Cardiac fibroblast (primary cell): ENCODE data around the gene C14orf132.

ENCODE experiments used
- DNase-seq, 2 donors: peaks; one replicate each; pipeline versions ENCODE4 v3.0.0 to v3.0.0-alpha.2; 2010; ENCODE audit warnings: low read depth in 2 of 2
- H3K4me3 ChIP-seq, 2 donors: replicated peaks in 1 of 2; 1 replicate in 1 of 2; 2 replicates in 1 of 2; pipeline ENCODE4 v1.5.1; 2011; ENCODE audit warnings: low read depth in 2 of 2, low read length in 2 of 2, mild to moderate bottlenecking in 2 of 2, moderate library complexity in 1 of 2
- CTCF ChIP-seq: IDR thresholded peaks from one replicate; pipeline ENCODE4 v1.5.1; 2011; ENCODE audit warnings: low read depth, mild to moderate bottlenecking, low read length, inconsistent platforms

The C14orf132 gene

GRCh38 chr14:96096639-96097610, 57.8 kb downstream of the C14orf132 start:
- DNase-seq = no peak
- no peak overlapping the region for H3K4me3 ChIP-seq
- TF ChIP-seq CTCF = no peak

GRCh38 chr14:96097752-96098151, 58.6 kb downstream of the C14orf132 start:
- H3K4me3 ChIP-seq = no peak overlapping the region
- DNase-seq = no peak
- no peak for TF ChIP-seq CTCF

- peak; percentile 87 for TF ChIP-seq CTCF
- H3K4me3 ChIP-seq = no peak overlapping the region
- DNase-seq = peak; percentile 71 to 78
Observed at GRCh38 chr14:96098309-96098998, 59.3 kb downstream of the C14orf132 start.

GRCh38 chr14:96098999-96099335, 59.8 kb downstream of the C14orf132 start:
- no peak for TF ChIP-seq CTCF
- H3K4me3 ChIP-seq = no peak overlapping the region
- DNase-seq = no peak

DNA sequence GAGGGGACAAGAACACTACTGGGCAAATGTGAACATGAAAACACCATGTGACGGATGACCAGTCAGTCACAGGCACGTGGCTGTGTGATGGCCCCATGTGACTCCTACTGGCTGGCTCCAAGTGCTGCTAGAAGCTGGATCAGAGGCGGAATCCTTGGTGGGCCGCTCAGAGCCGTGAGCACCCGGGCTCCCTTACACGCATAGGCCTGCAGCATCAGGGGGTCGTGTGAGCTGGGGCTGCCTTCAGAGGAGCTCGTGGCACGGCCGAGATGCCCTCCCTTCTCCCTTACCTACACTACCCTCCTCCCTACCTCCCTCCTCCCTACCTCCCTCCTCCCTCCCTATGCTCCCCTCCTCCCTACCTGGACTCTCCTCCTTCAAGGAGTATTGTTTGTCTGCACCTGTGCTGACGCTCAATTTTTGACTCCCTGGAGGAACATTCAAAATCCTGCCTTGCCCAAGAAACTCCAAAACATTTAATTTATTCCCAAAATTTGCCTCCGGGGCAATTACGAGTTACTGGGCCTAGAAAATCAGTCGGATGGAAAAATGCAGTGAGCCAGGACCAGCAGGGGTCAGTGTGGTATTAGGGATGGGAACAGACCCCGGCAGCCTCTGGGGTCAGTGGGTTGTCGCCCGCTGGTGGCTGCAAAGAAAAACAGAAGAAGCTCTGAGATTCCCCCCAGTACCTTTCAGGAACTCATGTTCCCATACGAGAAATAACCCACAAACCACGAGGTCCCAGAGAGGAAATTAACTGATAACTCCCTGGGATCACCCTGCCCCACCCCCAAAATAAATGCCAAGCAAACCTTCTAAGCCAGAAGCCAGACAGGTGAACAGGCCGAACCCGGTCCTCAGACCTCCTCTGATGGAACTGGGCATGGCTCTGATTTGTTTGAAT, 61.3 kb downstream of the C14orf132 start:
- peak; percentile 83 for TF ChIP-seq CTCF
- H3K4me3 ChIP-seq = no peak overlapping the region
- peak; percentile 80 to 86 for DNase-seq

- DNase-seq = peak in 1 of 2 donors; percentile 60
- no peak for TF ChIP-seq CTCF
Observed at GRCh38 chr14:96102081-96102856, 63.1 kb downstream of the C14orf132 start.

More at GRCh38 chr14:96102081-96102856, 63.1 kb downstream of the C14orf132 start:
- no peak overlapping the region for H3K4me3 ChIP-seq
